Naive thymus-derived CD4-positive, alpha-beta T cell (primary cell): ENCODE results near the gene PPP1R2C. TPM values are rescaled to one million over a fixed set of nuclear protein-coding genes. Genes with fewer than 3 reads are reported as not detected.
A peak's percentile ranks its signal among the peaks of the same experiment; 100 is the strongest.

ENCODE experiments used
- ATAC-seq: fragments of 150-1000 bp; cut with Tn5 transposase; 2 replicates; pipeline ENCODE4 v1.10.0; 2021; ENCODE audit warnings: mild to moderate bottlenecking, moderate library complexity
- CTCF ChIA-PET: fragments of 350-600 bp; sonication (Branson Sonifier 250); formaldehyde crosslinking; loops from one replicate; lab custom pipeline; 2021; ENCODE audit warnings: antibody characterized with exemption; lab: Charles Lee
- POLR2A ChIA-PET: fragments of 350-600 bp; sonication (Branson Sonifier 250); formaldehyde crosslinking; loops from one replicate; lab custom pipeline; 2021; ENCODE audit warnings: antibody characterized with exemption, inconsistent platforms; lab: Charles Lee
- DNase-seq, 9 donors: peaks; one replicate each; pipeline versions ENCODE4 v3.0.0 to v3.0.0-alpha.2; 2020 to 2022; ENCODE audit warnings: mixed read lengths in 1 of 9
- H3K27ac ChIP-seq: one replicate; pipeline ENCODE4 v1.7.0; 2013; ENCODE audit warnings: mild to moderate bottlenecking, low read depth, low read length, moderate library complexity
- H3K27me3 ChIP-seq, 2 donors: one replicate each; pipeline ENCODE4 v1.7.0; 2013; ENCODE audit warnings: low read length in 2 of 2, mild to moderate bottlenecking in 2 of 2, moderate library complexity in 2 of 2; ENCODE audit not compliant: control insufficient read depth in 2 of 2, insufficient read depth in 2 of 2
- H3K36me3 ChIP-seq, 3 experiments: 1 replicate in 2 of 3; 2 replicates in 1 of 3; pipeline ENCODE4 v1.7.0; 2013; ENCODE audit warnings: low read length in 3 of 3, mild to moderate bottlenecking in 3 of 3, moderate library complexity in 1 of 3; ENCODE audit not compliant: insufficient read depth in 3 of 3, control insufficient read depth in 2 of 3
- H3K4me1 ChIP-seq, 2 donors: one replicate each; pipeline ENCODE4 v1.7.0; 2013; ENCODE audit warnings: low read length in 2 of 2, mild to moderate bottlenecking in 2 of 2, moderate library complexity in 1 of 2; ENCODE audit not compliant: control insufficient read depth in 2 of 2, insufficient read depth in 2 of 2
- H3K4me3 ChIP-seq: 2 replicates; pipeline ENCODE4 v1.7.0; 2013; ENCODE audit warnings: mild to moderate bottlenecking, low read length
- H3K9me3 ChIP-seq, 3 experiments: 1 replicate in 2 of 3; 2 replicates in 1 of 3; pipeline ENCODE4 v1.7.0; 2013; ENCODE audit warnings: low read length in 3 of 3; ENCODE audit not compliant: control insufficient read depth in 2 of 3
- H3K27ac Mint-ChIP-seq, 9 donors: one replicate each; pipeline ENCODE4 v1.8.0; 2020 to 2022; ENCODE audit warnings: mixed read lengths in 9 of 9, mild to moderate bottlenecking in 8 of 9, moderate library complexity in 5 of 9, inconsistent platforms in 2 of 9
- H3K27me3 Mint-ChIP-seq, 5 donors: one replicate each; pipeline ENCODE4 v1.8.0; 2021 to 2022; ENCODE audit warnings: mixed read lengths in 5 of 5, mild to moderate bottlenecking in 1 of 5
- H3K36me3 Mint-ChIP-seq, 5 donors: one replicate each; pipeline ENCODE4 v1.8.0; 2020 to 2022; ENCODE audit warnings: mixed read lengths in 5 of 5, mild to moderate bottlenecking in 3 of 5, inconsistent platforms in 1 of 5
- H3K4me1 Mint-ChIP-seq, 7 donors: one replicate each; pipeline ENCODE4 v1.8.0; 2020 to 2022; ENCODE audit warnings: mixed read lengths in 7 of 7, mild to moderate bottlenecking in 3 of 7, inconsistent platforms in 1 of 7
- H3K4me3 Mint-ChIP-seq, 10 donors: one replicate each; pipeline ENCODE4 v1.8.0; 2020 to 2022; ENCODE audit warnings: mild to moderate bottlenecking in 10 of 10, mixed read lengths in 10 of 10, moderate library complexity in 6 of 10, inconsistent platforms in 2 of 10
- H3K9me3 Mint-ChIP-seq, 11 donors: one replicate each; pipeline ENCODE4 v1.8.0; 2020 to 2022; ENCODE audit warnings: mixed read lengths in 11 of 11, mild to moderate bottlenecking in 4 of 11, inconsistent platforms in 1 of 11, moderate library complexity in 1 of 11
- intact Hi-C, 2 donors: fragments of 100-400 bp; cut with micrococcal nuclease; formaldehyde crosslinking; loops; one replicate each; pipeline ENCODE4 v1.15.1; 2023
- polyA plus RNA-seq, 2 donors: library from polyadenylated mRNA; unstranded; fragments of 300-500 nt; fragmentation: Illumina TruSeq; gene quantifications; one replicate each; pipeline ENCODE4 v1.2.3, GENCODE V29; 2021
- total RNA-seq, 6 experiments: library from RNA in 5 of 6; stranded (reverse) in 5 of 6; gene quantifications; 1 replicate in 5 of 6; 2 replicates in 1 of 6; pipeline ENCODE4 v1.2.3 and lab custom pipeline; 2021 to 2026

Gene PPP1R2C
- total and polyA plus RNA-seq, 7 experiments from 2014 or later = not detected

DNA sequence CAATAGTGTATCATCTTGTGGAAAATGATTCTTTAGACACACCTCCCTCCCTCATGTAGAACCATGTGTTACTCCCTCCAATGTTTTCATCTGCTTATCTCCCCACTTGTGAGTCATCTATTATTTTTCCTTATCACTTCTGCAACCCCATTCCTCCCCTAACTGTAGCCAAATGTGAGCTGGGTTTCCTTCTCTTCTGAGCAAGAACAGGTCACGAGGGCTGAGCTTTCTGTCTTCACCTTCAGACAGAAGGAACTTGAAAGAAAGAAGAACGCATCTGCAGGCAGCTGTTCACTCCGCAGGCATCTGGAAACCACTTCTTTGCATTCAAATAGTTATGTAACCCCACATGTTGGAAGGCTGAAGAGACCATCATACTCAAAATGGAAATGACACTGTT, 1.8 kb downstream of the PPP1R2C start:
- Histone ChIP-seq H3K4me1 (no peaks in the 10 kb centered on the region), H3K36me3 (no peaks in the 10 kb centered on the region), H3K27ac (no peak overlapping the region), H3K27me3 (no peaks in the 10 kb centered on the region), H3K9me3 (no peaks in the 10 kb centered on the region), H3K4me3 (no peak overlapping the region)
- CTCF ChIA-PET = no interaction called here
- intact Hi-C loops = loop anchor here in 1 of 2 donors (5.0 kb wide), 1 partner anchor 781 kb away; no protein-coding TSS in a partner anchor
- H3K36me3 Mint-ChIP-seq = peaks cover 0 to 6% (median 0%) of the 10 kb centered on the region in 5 donors
- H3K27me3 Mint-ChIP-seq = no peaks in the 10 kb centered on the region
- DNase-seq = no peak
- POLR2A ChIA-PET = interaction anchor here (0.7 kb wide), 1 partner anchor 15 kb away, joined by 3 read pairs; no protein-coding TSS in a partner anchor
- peaks cover 0 to 10% (median 4%) of the 10 kb centered on the region in 11 donors for H3K9me3 Mint-ChIP-seq
- ATAC-seq = no peak
- peaks cover 0 to 15% (median 10%) of the 10 kb centered on the region in 7 donors for H3K4me1 Mint-ChIP-seq
- peak overlapping the region in 3 of 9 donors; percentile 4 to 39 (median 6) for H3K27ac Mint-ChIP-seq
- H3K4me3 Mint-ChIP-seq = no peak overlapping the region

DNA sequence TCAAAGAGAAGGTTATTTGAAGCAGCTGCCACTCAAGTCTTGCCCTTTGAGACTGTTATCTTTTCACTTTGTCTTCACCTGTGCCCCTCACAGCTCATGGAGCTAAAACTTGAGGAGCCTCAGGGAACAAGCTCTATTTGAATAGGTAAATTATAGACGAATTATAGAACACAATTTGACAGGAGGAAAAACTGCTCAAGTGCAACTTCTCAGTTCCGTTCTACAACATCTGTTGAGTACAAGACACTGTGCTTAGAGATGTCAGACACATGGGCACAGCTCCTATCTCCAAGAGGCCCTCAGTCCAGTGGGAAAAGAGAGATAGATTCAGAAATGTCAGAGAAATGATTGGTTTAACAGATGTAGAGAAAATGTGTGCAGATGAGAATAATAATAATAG, 5.1 kb downstream of the PPP1R2C start:
- Mint-ChIP-seq H3K27me3 (no peaks in the 10 kb centered on the region), H3K9me3 (peaks cover 0 to 4% (median 0%) of the 10 kb centered on the region in 11 donors), H3K36me3 (no peaks in the 10 kb centered on the region), H3K4me3 (no peak overlapping the region), H3K27ac (no peak overlapping the region), H3K4me1 (peaks cover 0 to 14% (median 6%) of the 10 kb centered on the region in 7 donors)
- no peak for DNase-seq
- ATAC-seq = no peak
- Histone ChIP-seq H3K4me1 (no peaks in the 10 kb centered on the region), H3K36me3 (no peaks in the 10 kb centered on the region), H3K27ac (no peak overlapping the region), H3K9me3 (no peaks in the 10 kb centered on the region), H3K27me3 (no peaks in the 10 kb centered on the region), H3K4me3 (no peak overlapping the region)
- ChIA-PET CTCF (no interaction called here), POLR2A (no interaction called here)
- intact Hi-C loops = no loop called here

DNA sequence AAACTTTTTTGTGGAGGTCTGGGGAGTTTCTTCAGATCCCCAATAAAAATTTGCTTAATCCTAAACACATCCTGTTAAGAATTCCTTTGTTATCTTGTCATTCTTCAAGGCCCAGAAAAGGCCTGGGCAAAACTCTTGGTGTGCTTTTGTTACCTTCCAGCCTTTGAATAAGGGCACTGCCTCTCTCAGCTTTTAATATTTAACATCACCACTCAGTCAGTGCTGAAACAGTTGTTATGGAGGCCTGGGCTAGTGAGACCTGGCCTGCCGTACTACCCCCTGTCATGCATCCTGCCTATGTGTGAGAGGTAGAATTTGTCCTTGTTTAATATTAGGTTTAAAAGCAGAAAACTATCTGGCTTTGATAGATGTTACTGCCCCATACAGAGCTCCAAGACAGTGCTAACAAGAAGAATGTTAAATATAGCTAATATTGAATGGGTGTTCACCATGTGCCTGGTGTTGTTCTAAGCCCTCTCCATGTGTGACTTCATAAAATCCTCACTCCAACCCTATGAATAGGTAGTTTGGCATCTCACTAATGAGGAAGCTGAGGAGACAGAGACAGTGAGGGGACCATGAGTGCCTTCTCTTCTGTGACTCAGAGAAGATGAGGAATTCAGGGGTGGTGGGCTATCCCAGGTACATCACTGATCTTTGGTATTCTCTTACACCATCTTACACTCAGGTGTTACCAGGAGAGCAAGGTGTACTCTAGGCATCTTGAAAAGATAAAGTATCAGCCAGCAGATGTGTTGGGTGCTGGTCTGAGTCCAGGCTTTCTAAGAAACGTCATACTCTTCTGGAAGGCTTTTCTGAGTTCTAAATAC, 6.2 kb downstream of the PPP1R2C start:
- no peaks in the 10 kb centered on the region for H3K36me3 Mint-ChIP-seq
- no peaks in the 10 kb centered on the region for H3K9me3 ChIP-seq
- POLR2A ChIA-PET = no interaction called here
- H3K4me1 ChIP-seq = no peaks in the 10 kb centered on the region
- H3K4me3 Mint-ChIP-seq = no peak overlapping the region
- CTCF ChIA-PET = no interaction called here
- intact Hi-C loops = no loop called here
- H3K9me3 Mint-ChIP-seq = peaks cover 0 to 4% (median 0%) of the 10 kb centered on the region in 11 donors
- DNase-seq (no peak), ATAC-seq (no peak)
- H3K27me3 ChIP-seq = no peaks in the 10 kb centered on the region
- no peaks in the 10 kb centered on the region for H3K27me3 Mint-ChIP-seq
- no peak overlapping the region for H3K4me3 ChIP-seq
- H3K27ac Mint-ChIP-seq = no peak overlapping the region
- H3K27ac ChIP-seq = no peak overlapping the region
- H3K36me3 ChIP-seq = no peaks in the 10 kb centered on the region
- H3K4me1 Mint-ChIP-seq = peaks cover 0 to 14% (median 6%) of the 10 kb centered on the region in 7 donors

DNA sequence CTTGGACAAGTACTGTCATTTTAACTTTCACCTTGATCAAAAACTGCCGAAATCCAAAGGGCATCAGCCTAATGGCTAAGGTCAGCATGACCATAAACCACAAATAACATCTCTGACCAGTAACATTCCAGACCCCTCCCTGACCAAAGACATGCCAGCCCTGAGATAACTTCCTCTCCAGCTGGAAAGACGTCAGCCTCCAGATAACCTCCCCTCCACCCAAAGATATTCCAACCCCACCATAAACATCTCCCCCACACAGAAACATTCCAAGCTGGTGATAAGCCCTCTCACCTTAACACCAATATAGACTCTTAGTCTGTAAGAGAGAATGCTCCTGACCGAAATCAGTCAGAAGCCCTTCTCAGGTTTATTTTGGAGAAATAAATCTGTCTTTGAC, 7.4 kb downstream of the PPP1R2C start:
- intact Hi-C loops = no loop called here
- Histone ChIP-seq H3K27me3 (no peaks in the 10 kb centered on the region), H3K27ac (no peak overlapping the region), H3K9me3 (no peaks in the 10 kb centered on the region), H3K4me3 (no peak overlapping the region), H3K4me1 (no peaks in the 10 kb centered on the region), H3K36me3 (no peaks in the 10 kb centered on the region)
- POLR2A ChIA-PET = no interaction called here
- Mint-ChIP-seq H3K4me3 (no peak overlapping the region), H3K4me1 (peaks cover 0 to 5% (median 0%) of the 10 kb centered on the region in 7 donors), H3K27me3 (no peaks in the 10 kb centered on the region), H3K9me3 (peaks cover 0 to 9% (median 0%) of the 10 kb centered on the region in 11 donors), H3K27ac (no peak overlapping the region), H3K36me3 (no peaks in the 10 kb centered on the region)
- CTCF ChIA-PET = no interaction called here
- ATAC-seq (no peak), DNase-seq (no peak)

DNA sequence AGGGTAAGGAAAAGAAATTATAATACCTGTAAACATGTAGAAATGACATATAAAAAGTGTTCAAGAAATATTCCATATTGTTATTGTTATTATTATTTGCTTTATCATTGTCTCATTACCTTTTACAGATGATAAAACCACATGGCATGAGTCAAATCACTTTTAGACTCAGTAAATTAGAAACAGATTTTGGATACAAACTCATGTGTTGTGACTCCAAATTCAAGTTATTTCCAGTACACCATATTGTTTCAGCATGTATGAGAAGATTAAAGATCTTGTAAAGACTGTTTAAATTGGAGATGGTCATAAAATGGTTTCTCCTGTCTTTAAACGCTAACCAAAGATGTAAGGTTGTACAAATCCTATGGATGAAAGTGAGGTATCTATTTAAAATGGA, 18.1 kb downstream of the PPP1R2C start:
- H3K27me3 Mint-ChIP-seq = no peaks in the 10 kb centered on the region
- Histone ChIP-seq H3K36me3 (no peaks in the 10 kb centered on the region), H3K9me3 (no peaks in the 10 kb centered on the region), H3K27ac (no peak overlapping the region), H3K4me1 (no peaks in the 10 kb centered on the region), H3K4me3 (no peak overlapping the region), H3K27me3 (no peaks in the 10 kb centered on the region)
- DNase-seq = no peak
- POLR2A ChIA-PET = interaction anchor here (0.7 kb wide), 1 partner anchor 315 kb away, joined by 5 read pairs; no protein-coding TSS in a partner anchor
- no peak for ATAC-seq
- intact Hi-C loops = no loop called here
- H3K4me3 Mint-ChIP-seq = no peak overlapping the region
- H3K4me1 Mint-ChIP-seq = peaks cover 0 to 8% (median 2%) of the 10 kb centered on the region in 7 donors
- H3K9me3 Mint-ChIP-seq = peaks cover 0 to 7% (median 2%) of the 10 kb centered on the region in 11 donors
- H3K36me3 Mint-ChIP-seq = peaks cover 0 to 5% (median 0%) of the 10 kb centered on the region in 5 donors
- CTCF ChIA-PET = no interaction called here
- H3K27ac Mint-ChIP-seq = no peak overlapping the region

DNA sequence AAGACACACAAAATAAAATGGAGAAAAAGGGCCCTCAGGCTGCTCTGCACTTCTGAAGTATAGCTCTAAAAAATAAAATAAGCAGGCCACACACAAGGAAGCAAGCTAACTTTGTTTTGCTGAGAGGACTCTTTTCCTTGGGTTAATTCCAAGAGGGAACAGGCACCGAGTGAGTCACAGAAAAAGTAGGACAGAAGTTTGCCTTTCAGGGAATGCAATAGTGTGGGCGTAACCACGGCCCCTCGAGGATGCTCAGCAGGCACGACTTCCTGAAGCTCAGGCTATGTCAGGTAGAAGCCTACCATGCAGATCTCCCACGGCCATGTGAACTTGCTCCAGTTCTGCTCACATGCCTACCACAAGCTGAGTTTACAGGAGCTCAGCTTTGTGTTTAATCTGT, 22.1 kb downstream of the PPP1R2C start:
- Histone ChIP-seq H3K27ac (no peak overlapping the region), H3K4me1 (no peaks in the 10 kb centered on the region), H3K36me3 (no peaks in the 10 kb centered on the region), H3K4me3 (no peak overlapping the region), H3K9me3 (no peaks in the 10 kb centered on the region), H3K27me3 (no peaks in the 10 kb centered on the region)
- ATAC-seq = no peak
- CTCF ChIA-PET = no interaction called here
- H3K36me3 Mint-ChIP-seq = no peaks in the 10 kb centered on the region
- H3K9me3 Mint-ChIP-seq = no peaks in the 10 kb centered on the region
- H3K4me1 Mint-ChIP-seq = peaks cover 0 to 8% (median 0%) of the 10 kb centered on the region in 7 donors
- peak overlapping the region in 1 of 9 donors; percentile 40 for H3K27ac Mint-ChIP-seq
- intact Hi-C loops = no loop called here
- DNase-seq = no peak
- POLR2A ChIA-PET = no interaction called here
- H3K4me3 Mint-ChIP-seq = no peak overlapping the region
- H3K27me3 Mint-ChIP-seq = no peaks in the 10 kb centered on the region
